AG09319 (cell line): ENCODE results near the gene SCN4B.

Experiments used
- DNase-seq: peaks from one replicate; pipeline ENCODE4 v3.0.0-alpha.2; 2010; ENCODE audit warnings: low read depth; ENCODE audit errors: extremely low read depth
- TF ChIP-seq, protein P1 (sequence below): IDR thresholded peaks from 2 replicates; pipeline ENCODE4 v1.5.1; 2011; ENCODE audit warnings: low read depth, mild to moderate bottlenecking, inconsistent platforms, low read length, moderate library complexity

The SCN4B gene

GRCh38 chr11:118112711-118113430 is 39.8 kb downstream of the SCN4B start:
- DNase-seq = no peak
- TF ChIP-seq, protein P1, sequence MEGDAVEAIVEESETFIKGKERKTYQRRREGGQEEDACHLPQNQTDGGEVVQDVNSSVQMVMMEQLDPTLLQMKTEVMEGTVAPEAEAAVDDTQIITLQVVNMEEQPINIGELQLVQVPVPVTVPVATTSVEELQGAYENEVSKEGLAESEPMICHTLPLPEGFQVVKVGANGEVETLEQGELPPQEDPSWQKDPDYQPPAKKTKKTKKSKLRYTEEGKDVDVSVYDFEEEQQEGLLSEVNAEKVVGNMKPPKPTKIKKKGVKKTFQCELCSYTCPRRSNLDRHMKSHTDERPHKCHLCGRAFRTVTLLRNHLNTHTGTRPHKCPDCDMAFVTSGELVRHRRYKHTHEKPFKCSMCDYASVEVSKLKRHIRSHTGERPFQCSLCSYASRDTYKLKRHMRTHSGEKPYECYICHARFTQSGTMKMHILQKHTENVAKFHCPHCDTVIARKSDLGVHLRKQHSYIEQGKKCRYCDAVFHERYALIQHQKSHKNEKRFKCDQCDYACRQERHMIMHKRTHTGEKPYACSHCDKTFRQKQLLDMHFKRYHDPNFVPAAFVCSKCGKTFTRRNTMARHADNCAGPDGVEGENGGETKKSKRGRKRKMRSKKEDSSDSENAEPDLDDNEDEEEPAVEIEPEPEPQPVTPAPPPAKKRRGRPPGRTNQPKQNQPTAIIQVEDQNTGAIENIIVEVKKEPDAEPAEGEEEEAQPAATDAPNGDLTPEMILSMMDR = no peak

DNA sequence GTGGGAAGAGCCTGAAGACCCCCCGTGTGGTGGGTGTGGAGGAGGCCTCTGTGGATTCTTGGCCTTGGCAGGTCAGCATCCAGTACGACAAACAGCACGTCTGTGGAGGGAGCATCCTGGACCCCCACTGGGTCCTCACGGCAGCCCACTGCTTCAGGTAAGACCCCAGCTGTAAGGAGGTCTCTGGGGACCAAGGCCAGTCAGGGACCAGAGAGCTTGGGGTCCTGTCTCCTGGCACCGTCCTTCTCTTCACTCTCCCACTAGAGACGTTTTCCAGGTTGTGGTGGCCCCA is 40.9 kb downstream of the SCN4B start:
- TF ChIP-seq, protein P1 = no peak

DNA sequence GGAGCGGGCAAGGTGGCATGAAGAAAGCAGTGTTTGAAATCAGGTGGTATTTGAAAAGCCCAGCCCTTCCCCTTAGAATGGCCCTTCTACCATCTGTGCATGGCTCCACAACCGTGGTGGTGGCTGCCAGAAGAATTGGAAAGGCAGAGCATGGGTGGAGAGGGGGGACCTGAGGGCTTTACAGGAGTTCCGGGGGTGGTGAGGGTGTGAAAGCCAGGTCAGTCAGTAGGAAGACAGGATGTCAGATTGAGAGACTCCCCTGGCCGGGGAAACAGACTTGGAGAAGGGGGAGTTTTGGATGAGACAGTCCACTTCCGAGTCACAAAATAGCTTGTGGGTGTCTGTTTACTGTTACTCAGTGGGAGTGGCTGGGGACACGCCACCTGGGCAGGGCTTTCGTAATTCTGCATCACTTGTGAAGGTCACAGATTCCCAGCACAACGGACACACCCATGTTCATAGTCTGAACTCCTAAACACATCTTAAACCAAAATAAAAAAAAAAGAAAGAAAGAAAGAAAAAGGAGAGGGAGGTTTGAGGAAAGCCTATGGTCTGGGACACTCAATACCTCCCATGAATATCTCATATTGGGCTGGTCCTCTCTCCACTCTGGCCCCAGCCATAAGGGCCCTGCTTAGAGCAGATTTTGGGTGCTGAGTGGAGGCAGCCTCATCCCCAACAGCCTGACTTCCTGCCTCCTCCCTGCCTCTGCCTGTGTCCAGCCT is 41.4 kb downstream of the SCN4B start:
- DNase-seq = no peak
- TF ChIP-seq, protein P1 = no peak

More for the DNA sequence above, 40.9 kb downstream of the SCN4B start:
- no peak for DNase-seq

GRCh38 chr11:118109231-118109630 is 43.4 kb downstream of the SCN4B start:
- TF ChIP-seq, protein P1 = no peak
- DNase-seq = no peak

GRCh38 chr11:118108513-118108912 is 44.1 kb downstream of the SCN4B start:
- no peak for DNase-seq
- TF ChIP-seq, protein P1 = no peak

DNA sequence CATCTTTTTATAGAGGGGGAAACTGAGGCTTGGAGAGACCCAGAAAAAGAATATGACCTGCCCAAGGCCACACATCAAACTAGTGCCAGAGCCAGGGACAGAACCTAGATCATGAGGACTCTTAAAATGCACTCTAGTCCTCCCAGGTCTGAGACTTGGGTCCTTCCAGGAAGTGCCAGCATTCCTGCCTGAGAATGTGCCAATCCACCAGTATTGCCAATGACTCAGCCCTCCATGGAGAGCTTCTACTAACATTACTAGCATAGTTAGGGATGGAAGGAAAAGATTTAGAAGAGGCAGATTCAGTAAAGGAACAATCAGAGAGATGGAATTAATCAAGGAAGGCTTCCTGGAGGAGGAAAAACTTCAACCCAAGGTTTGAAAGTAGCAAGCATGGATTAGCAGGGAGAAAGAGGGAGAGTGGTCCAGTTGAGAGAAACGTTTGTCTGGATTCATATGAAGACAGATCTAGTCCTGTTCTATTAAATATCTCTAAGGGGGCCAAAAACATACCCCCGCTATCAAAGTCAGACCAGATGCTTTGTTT is 45.8 kb downstream of the SCN4B start:
- TF ChIP-seq, protein P1 = no peak

GRCh38 chr11:118105657-118106305 is 46.8 kb downstream of the SCN4B start:
- TF ChIP-seq, protein P1 = no peak

More for the DNA sequence above, 45.8 kb downstream of the SCN4B start:
- DNase-seq = no peak

More at GRCh38 chr11:118105657-118106305, 46.8 kb downstream of the SCN4B start:
- no peak for DNase-seq
